HG03103 (cell line): Measurements from ENCODE around the gene DST.

Experiments used
- ATAC-seq: cut with Tn5 transposase; IDR thresholded peaks from one replicate; pipeline ENCODE4 v1.9.1; 2021; ENCODE audit warnings: low read depth; ENCODE audit not compliant: unreplicated experiment

DST gene

GRCh38 chr6:56642366-56643261, at the start of gene DST:
Gene DST (minus strand): TSS chr6:56642889.
- ATAC-seq: no peak

- ATAC-seq: no peak
Observed at GRCh38 chr6:56691814-56692213, 49.1 kb upstream of the DST start.

- no peak for ATAC-seq
Observed at GRCh38 chr6:56691286-56691595, 48.6 kb upstream of the DST start.

DNA sequence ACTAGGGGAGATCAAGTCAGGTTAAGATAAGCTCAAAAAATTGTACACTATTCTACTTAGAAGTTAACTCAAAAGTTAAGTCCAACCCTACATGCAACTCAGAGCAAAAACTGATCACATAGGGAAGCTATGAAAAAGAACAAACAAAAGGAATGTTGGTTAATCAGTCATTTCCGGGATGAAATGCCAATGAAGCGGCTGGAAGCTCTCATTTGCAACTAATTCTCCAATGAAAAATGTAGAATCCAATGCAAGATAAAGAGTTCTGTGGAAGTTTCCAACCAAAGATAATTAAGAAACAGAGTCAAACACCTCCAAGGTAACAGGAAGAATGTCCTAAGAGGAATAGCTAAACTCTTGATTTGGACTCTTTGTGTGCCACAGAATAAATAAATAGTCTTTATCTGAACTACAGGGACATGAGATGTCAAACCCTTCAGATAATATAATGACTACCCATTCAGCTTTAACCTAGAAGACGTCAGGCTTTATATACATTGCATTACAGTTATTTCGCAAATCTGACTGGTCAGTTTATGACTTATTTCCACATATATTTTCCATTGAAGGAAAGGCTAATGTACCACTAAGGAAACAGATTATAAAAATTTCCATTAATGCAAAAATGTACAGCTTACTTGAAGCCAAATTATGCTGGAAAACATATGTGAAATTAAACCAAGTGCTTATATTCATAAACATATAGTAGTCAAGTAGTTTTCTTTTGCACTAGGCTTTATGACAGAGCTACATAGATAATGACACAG, 48.0 kb upstream of the DST start:
- ATAC-seq: no peak

DNA sequence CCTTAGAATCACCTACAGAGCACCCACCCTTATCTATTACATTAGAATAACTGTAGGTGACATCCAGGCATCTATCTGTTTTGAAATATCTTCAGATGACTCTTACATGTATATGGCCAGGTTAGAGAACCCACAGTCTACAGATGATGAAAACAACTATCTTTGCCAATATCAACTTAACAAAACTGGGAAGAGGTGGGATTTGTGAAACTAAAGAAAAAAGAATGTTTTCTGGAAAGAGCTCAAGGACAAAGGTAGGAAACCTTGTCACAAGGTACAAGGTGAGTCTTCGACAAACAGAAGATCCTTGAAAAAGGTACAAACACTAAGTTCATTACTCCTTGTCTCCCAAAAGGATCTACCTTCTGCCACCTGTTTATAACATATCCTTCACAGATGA, 47.0 kb upstream of the DST start:
- ATAC-seq: no peak

GRCh38 chr6:56689114-56689513, 46.4 kb upstream of the DST start:
- ATAC-seq: peak; percentile 81

DNA sequence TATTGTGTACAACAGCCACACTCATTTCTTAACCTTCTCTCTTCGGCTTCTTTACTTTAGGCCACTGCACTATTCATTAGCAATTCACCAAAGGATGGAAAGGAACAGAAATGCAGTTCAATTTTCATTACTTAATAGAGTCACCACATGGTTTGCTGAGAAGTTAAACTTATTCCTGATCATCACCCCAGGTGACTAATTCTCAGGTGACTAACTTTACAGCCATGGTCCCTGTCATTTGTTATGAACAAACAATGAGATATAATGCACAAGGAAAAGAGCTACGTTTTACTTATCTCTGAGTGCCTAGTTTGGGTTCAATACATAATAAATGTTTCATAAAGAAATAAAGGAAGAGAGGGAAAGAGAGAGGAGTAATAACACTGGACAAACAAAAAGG, 45.8 kb upstream of the DST start:
- no peak for ATAC-seq

DNA sequence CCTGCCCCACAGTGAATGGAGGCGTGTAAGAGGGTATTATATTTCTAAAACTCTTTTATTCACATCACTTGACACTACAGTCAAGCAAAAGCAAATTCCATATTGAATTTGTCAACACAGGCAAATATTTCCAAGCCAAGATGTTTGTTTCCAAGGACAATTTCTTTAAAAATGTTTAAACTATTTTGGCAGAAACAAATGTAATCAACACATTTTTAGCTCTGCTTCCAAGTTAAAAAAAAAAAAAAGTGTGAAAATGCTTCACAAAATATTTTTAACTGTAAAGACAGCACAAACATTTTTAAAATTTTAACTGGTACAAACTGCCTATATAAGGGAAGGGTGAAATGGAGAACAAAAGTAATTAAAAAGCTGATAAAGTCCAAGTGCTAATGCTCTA, 44.9 kb upstream of the DST start:
- no peak for ATAC-seq

DNA sequence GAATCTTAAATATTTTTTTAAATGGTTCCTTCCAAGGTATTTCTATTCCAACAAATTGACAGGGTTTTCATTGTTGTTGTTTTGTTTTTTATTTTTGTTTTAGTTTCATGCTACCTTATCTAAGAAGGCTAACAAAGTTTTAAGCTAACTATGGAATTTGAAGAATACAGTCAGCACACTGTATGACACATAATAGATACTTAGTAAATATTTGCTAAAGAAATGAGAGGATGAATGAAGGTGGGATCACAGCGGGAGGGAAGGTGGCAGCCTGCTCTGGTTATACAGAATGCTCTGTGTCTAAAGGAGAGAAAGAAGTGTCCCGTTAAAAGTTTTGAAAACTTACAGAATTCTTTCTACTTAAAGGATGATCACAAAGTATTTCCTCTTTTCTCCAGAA, 43.7 kb upstream of the DST start:
- ATAC-seq: no peak

- ATAC-seq: no peak
Observed at GRCh38 chr6:56685994-56686393, 43.3 kb upstream of the DST start.

GRCh38 chr6:56685102-56685733, 42.5 kb upstream of the DST start:
- ATAC-seq: no peak

DNA sequence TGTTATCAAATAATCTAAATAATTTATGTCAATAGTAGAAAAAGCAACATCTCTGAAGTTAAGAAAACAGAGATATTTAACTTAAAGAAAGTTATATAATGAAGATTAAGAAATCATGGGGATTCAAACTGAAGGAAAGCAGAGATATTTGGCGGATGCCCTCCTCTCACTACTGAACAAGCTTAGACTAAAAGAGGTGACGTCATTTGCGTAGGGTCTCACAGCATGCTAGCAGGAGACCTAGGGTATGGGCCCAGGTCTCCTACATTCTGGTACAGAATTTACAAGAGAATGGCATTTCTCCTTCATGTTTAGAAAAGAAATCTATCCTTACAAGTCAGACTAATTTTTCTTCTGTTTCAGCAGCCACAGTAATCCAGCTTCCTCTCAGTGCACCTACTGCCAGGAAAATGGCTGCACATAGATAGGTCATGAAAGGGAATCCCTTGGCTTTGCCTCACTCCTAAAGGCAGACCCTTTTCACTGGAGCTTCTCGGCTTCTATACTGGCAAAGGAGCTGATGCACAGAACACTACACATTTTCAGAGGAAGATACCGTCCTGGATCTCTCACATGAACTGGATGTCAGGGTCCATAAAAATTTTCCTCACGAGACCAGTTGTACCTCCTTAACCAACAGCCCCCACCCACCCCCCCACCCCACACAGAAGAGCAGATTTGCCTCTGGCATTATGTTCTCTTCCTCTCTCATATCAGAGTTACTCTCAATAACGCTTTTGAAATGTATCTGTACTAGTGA, 41.8 kb upstream of the DST start:
- no peak for ATAC-seq

GRCh38 chr6:56683882-56684281, 41.2 kb upstream of the DST start:
- ATAC-seq: no peak

DNA sequence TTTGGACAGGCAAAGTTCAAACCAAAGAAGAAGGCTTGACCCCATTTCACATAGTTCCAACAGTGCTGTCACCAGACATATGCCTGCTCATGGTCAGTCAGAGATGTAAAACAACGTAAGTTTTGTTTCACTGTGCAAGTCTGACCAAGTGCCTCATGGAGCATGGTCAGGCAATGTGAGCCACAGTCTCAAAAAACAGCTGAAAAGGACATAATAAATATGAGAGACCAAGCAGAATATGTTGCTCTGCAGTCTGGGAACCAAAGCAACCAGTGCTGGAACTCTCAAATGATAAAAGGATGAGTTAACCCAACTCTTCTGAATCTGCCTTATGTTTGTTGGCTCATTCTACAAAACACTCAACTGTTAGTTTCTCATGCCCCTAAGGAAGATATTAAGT, 39.9 kb upstream of the DST start:
- ATAC-seq: no peak

DNA sequence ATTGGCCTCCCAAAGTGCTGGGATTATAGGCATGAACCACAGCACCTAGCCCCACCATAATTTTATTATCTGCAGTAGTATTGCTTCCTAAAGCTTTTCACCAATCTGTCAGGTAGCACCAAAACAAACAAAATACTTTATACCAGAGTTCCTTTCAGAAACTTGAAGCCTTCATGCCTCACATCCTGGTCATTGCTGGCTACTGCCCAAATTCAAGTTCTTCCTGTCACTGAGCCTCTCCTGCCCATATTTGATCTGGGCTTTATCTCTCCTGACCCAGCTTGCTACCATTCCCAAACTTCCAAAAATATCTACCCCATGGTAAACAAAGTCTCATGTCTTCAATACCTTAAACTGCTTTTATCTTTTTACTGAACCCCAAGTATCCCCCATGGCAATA, 34.9 kb upstream of the DST start:
- ATAC-seq: no peak

- no peak for ATAC-seq
Observed at GRCh38 chr6:56671651-56672461, 29.2 kb upstream of the DST start.

- ATAC-seq: no peak
Observed at GRCh38 chr6:56671160-56671559, 28.5 kb upstream of the DST start.

DNA sequence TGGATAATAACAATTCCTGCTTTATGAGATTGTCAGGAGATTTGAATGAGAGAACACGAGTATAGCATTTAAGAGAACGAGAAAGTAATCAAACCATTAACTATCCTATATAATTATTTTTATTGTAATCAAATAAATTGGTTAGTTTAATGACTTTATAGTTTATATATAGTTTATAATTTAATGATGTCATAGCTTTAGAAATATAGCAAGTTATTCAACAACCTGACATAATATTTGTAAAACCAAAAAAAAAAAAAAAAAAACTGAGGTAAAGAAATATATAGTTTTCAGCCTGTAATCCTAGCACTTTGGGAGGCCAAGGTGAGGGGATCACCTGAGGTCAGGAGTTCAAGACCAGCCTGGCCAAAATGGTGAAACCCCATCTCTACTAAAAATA, 26.4 kb upstream of the DST start:
- ATAC-seq: no peak

- ATAC-seq: no peak
Observed at GRCh38 chr6:56668158-56668557, 25.5 kb upstream of the DST start.

GRCh38 chr6:56667336-56667735, 24.6 kb upstream of the DST start:
- no peak for ATAC-seq
